Right lobe of liver (tissue), 6 donors: ENCODE data around the gene CNGB1. TPM values are rescaled to one million over a fixed set of nuclear protein-coding genes. Genes with fewer than 3 reads are reported as not detected.

ENCODE experiments used
- ATAC-seq, 4 donors: fragments of 200-7000 bp; cut with Tn5 transposase; one replicate each; pipeline ENCODE4 v1.9.1; 2020; ENCODE audit warnings: mild to moderate bottlenecking in 4 of 4, moderate library complexity in 4 of 4
- DNase-seq, 3 donors: peaks; one replicate each; pipeline ENCODE4 v3.0.0-alpha.2; 2020
- H3K27ac ChIP-seq, 3 donors: fragments of 200-600 bp; one replicate each; pipeline ENCODE4 v1.8.0; 2022
- H3K27me3 ChIP-seq, 2 donors: fragments of 200-600 bp; one replicate each; pipeline ENCODE4 v1.8.0; 2022
- H3K36me3 ChIP-seq, 4 donors: fragments of 200-600 bp; sonication (generic) in 1 of 4; one replicate each; pipeline versions ENCODE4 v1.5.1 to v1.8.0; 2017 to 2022; ENCODE audit warnings: control low read depth in 1 of 4
- H3K4me1 ChIP-seq, 4 donors: fragments of 200-600 bp; sonication (generic) in 1 of 4; one replicate each; pipeline versions ENCODE4 v1.5.1 to v1.8.0; 2017 to 2022; ENCODE audit warnings: control low read depth in 1 of 4
- H3K4me3 ChIP-seq, 3 donors: fragments of 200-600 bp; one replicate each; pipeline ENCODE4 v1.8.0; 2022
- H3K9me3 ChIP-seq, 4 donors: fragments of 200-600 bp; sonication (generic) in 1 of 4; one replicate each; pipeline versions ENCODE4 v1.5.1 to v1.8.0; 2017 to 2022; ENCODE audit warnings: control low read depth in 1 of 4
- POLR2A ChIP-seq: fragments of 450-650 bp; IDR thresholded peaks from one replicate; pipeline ENCODE4 v1.6.1; 2017; ENCODE audit warnings: antibody characterized with exemption, mild to moderate bottlenecking
- WGBS: methylation state at CpG from one replicate; pipeline ENCODE4 v1.1.6; 2018; ENCODE audit warnings: low coverage, low lambda C conversion rate; ENCODE audit not compliant: insufficient coverage; ENCODE audit errors: missing lambda C conversion rate; 5-methylcytosine and 5-hydroxymethylcytosine counted together
- intact Hi-C, 2 donors: fragments of 100-400 bp; cut with DNase I; formaldehyde crosslinking; loops; one replicate each; pipeline versions ENCODE4 v1.11.2 to v1.14.1; 2022
- total RNA-seq, 6 experiments: library from RNA; depleted of rRNA in 2 of 6; stranded (reverse); fragments of >200 nt in 2 of 6; fragmentation: NEBNext Ultra II Directional in 3 of 6; extraction: Animal tissue kit (Norgen Biotek cat#: 25700) in 3 of 6; gene quantifications; one replicate each; pipeline versions ENCODE4 v1.1.0 to v1.2.4, GENCODE V29; 2016 to 2023
- TF ChIP-seq, protein P1 (sequence below), 4 donors: fragments of 200-600 bp in 3 of 4; fragments of 450-650 bp in 1 of 4; IDR thresholded peaks; one replicate each; pipeline versions ENCODE4 v1.5.1 to v1.8.0; 2016 to 2022; ENCODE audit warnings: antibody characterized with exemption in 4 of 4, mild to moderate bottlenecking in 2 of 4
- donor health status: DM: no; HTN: yes; CAD: no.
- donor health status: DM: no; HTN: no; CAD: no.
- donor health status: DM: no; HTN: no; CAD: no.
- donor health status: DM: no; HTN: yes; CAD: no.
- donor health status: DM: no; HTN: yes; CAD: no.

Gene CNGB1
- total RNA-seq, 6 experiments from 2014 or later = not detected

- no peaks in the 10 kb centered on the region for H3K27me3 ChIP-seq
- peak; percentile 88 to 90 (median 89) for DNase-seq
- H3K9me3 ChIP-seq = no peaks in the 10 kb centered on the region
- no peaks in the 10 kb centered on the region for H3K36me3 ChIP-seq
- intact Hi-C loops = no loop called here
- H3K4me3 ChIP-seq = no peak overlapping the region
- WGBS = 17% methylated on average over 10 of the region's 11 CpGs
- H3K4me1 ChIP-seq = peaks cover 0 to 10% (median 0%) of the 10 kb centered on the region in 4 donors
- no peak overlapping the region for H3K27ac ChIP-seq
- peak; percentile 78 to 92 (median 87) for ATAC-seq
- TF ChIP-seq, protein P1, sequence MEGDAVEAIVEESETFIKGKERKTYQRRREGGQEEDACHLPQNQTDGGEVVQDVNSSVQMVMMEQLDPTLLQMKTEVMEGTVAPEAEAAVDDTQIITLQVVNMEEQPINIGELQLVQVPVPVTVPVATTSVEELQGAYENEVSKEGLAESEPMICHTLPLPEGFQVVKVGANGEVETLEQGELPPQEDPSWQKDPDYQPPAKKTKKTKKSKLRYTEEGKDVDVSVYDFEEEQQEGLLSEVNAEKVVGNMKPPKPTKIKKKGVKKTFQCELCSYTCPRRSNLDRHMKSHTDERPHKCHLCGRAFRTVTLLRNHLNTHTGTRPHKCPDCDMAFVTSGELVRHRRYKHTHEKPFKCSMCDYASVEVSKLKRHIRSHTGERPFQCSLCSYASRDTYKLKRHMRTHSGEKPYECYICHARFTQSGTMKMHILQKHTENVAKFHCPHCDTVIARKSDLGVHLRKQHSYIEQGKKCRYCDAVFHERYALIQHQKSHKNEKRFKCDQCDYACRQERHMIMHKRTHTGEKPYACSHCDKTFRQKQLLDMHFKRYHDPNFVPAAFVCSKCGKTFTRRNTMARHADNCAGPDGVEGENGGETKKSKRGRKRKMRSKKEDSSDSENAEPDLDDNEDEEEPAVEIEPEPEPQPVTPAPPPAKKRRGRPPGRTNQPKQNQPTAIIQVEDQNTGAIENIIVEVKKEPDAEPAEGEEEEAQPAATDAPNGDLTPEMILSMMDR (IDR thresholded peaks at IDR 0.05) = no peak
- TF ChIP-seq POLR2A = no peak
Measured at GRCh38 chr16:57941016-57941664, 29.8 kb downstream of the CNGB1 start.

- Histone ChIP-seq H3K4me3 (no peak overlapping the region), H3K9me3 (no peaks in the 10 kb centered on the region), H3K27me3 (no peaks in the 10 kb centered on the region), H3K36me3 (no peaks in the 10 kb centered on the region), H3K4me1 (peaks cover 0 to 10% (median 0%) of the 10 kb centered on the region in 4 donors), H3K27ac (no peak overlapping the region)
- intact Hi-C loops = no loop called here
- DNase-seq (no peak), ATAC-seq (no peak)
- TF ChIP-seq, protein P1 (IDR thresholded peaks at IDR 0.05) = no peak
- TF ChIP-seq POLR2A = no peak
- 60% methylated on average over 3 of the region's 5 CpGs for WGBS
Measured at GRCh38 chr16:57940382-57940966, 30.5 kb downstream of the CNGB1 start.

DNA sequence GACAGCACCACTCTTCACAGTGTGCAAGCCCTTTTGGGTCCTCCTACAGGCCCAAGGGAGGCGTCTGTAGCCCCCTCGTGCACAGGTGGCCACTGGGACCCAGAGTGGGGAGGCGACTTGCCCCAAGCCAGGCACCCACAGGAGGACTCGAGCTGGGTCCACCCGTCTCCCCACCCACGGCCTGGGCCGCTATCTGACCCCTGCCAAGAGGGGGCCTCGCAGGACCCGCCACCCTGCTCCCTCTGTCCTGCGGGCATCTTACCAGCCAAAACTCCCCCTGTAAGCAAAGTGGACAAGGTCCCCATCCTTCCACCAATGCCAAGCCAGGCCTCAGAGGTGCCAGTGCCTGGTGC is 31.1 kb downstream of the CNGB1 start:
- no peak for DNase-seq
- WGBS = no CpG with 5 or more reads among the region's 10 CpGs
- no peaks in the 10 kb centered on the region for H3K27me3 ChIP-seq
- H3K4me1 ChIP-seq = peaks cover 0 to 10% (median 0%) of the 10 kb centered on the region in 4 donors
- peak in 1 of 4 donors; percentile 21 for ATAC-seq
- no peaks in the 10 kb centered on the region for H3K9me3 ChIP-seq
- no peaks in the 10 kb centered on the region for H3K36me3 ChIP-seq
- TF ChIP-seq POLR2A = no peak
- TF ChIP-seq, protein P1 (IDR thresholded peaks at IDR 0.05) = no peak
- no peak overlapping the region for H3K4me3 ChIP-seq
- no peak overlapping the region for H3K27ac ChIP-seq
- intact Hi-C loops = no loop called here

DNA sequence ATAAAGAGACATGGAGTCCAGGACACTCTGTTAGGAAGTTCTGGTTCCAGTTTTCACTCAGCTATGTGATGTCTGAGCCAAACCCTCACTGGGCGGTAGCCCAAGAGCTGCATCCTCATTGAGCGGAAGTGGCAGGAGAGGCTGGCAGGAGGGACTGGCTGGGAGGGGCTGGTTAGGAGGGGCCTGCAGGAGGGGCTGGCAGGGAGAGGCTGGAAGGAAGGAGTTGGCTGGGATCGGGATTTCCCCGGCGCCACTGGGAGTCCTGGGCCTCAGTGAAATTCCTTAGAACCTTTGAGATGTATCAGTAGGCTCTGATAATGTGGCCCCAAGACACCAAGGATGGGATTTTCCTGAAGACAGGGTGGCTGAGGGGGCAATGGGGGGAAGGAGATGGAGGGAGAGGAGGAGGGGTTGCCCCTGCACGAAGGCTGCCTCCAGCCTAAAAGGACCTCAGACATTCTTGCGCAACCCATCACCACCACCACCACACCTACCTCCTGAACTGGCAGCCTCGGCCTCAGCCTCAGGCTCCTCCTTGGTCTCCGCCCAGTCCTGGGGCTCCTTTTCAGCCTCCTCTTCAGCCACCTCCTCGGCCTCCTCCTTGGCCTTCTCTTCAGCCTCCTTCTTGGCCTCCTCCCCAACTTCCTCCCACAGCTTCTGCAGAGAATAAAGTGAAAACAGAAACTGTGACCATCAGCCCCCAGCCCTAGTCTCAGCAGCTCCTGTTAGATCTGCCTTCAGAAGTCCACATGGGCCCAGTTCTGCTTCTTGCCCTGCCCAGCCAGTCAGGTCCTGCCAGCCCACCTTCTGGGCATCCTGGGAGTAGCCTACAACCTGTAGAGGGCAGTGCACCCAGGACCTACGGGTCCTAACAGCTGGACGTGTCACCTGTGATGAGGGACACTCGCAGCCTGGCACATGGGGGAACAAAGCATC is 31.7 kb downstream of the CNGB1 start:
- H3K27ac ChIP-seq = no peak overlapping the region
- intact Hi-C loops = no loop called here
- ATAC-seq = peak; percentile 11 to 37 (median 20)
- no peaks in the 10 kb centered on the region for H3K36me3 ChIP-seq
- H3K4me1 ChIP-seq = peaks cover 0 to 10% (median 0%) of the 10 kb centered on the region in 4 donors
- H3K9me3 ChIP-seq = no peaks in the 10 kb centered on the region
- H3K4me3 ChIP-seq = no peak overlapping the region
- TF ChIP-seq, protein P1 (IDR thresholded peaks at IDR 0.05) = peak in 2 of 4 donors; percentile 12 to 31
- no peak for TF ChIP-seq POLR2A
- no peaks in the 10 kb centered on the region for H3K27me3 ChIP-seq
- 68% methylated on average over 8 of the region's 13 CpGs for WGBS
- DNase-seq = no peak
